ENCODE data around the gene LY86. TPM values are rescaled to one million over a fixed set of nuclear protein-coding genes. Genes with fewer than 3 reads are reported as not detected.

The LY86 gene
- total and polyA plus RNA-seq, 9 of the 15 experiments (the other 6 are each of a cell fraction or from before 2014, with no cell fraction given) = 0.08 to 0.20 TPM; not detected in 7

DNA sequence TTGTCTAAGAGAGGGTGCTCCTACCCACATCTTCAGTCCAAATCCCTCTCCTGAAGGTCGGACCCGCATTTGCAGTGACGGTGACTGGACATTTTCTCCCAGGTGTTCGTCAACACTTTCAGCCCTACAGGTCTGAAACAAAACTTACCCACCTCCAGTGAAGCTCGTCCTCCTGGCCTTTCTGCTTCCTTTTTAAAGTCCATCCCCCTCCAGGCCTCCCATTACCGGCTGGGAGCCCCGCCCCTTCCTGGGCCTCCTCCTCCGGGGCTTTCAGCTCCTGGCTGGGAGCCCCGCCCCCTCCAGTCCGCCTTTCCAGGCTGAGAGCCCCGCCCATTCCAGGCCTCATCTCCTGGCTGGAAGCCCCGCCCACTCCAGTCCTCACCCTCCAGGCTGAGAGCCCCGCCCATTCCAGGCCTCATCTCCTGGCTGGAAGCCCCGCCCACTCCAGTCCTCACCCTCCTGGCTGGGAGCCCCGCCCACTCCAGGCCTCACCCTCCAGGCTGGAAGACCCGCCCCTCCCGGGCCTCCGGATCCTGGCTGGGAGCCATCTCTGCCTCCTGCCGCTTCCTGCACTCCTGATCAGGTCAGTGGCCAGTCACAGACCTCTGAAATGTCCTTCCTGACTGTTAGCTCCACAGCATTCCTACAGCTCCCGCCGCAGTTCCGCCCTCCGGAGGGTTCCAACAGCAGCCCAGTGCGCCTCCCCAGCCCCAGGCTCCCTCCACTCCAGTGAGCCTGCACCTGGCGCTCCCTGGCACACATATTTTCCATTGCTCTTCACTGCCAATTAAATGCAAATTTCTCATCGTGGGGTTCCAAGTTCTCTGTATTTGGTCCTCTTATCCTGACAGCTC, 98.5 kb downstream of the LY86 start:
- Histone ChIP-seq H3K27me3 (ENCODE audit: control insufficient read depth in 2 of 2, insufficient read depth in 2 of 2, low read length in 2 of 2) (no peaks in the 10 kb centered on the region), H3K27ac (ENCODE audit: extremely low read depth, low read depth, low read length) (peak overlapping the region; percentile 81), H3K36me3 (ENCODE audit: control insufficient read depth, insufficient read depth, low read length) (no peaks in the 10 kb centered on the region), H2AFZ (ENCODE audit: low read depth, low read length) (peak overlapping the region; percentile 88), H3K4me3 (peak overlapping the region; percentile 47), H3K9me3 (replicated peaks; ENCODE audit: control insufficient read depth, insufficient read depth, low read depth, low read length) (peaks cover 12% of the 10 kb centered on the region), H3K9ac (ENCODE audit: insufficient read depth in 1 of 2, low read depth in 2 of 2, low read length in 2 of 2) (peak overlapping the region; percentile 86 to 91), H3K4me1 (replicated peaks in 1 of 2; ENCODE audit: control insufficient read depth in 2 of 2, insufficient read depth in 2 of 2, low read length in 2 of 2) (peaks cover 28 to 62% of the 10 kb centered on the region in 2 experiments), H3K4me2 (ENCODE audit: insufficient read depth, low read length) (peak overlapping the region; percentile 94), H3K9me1 (ENCODE audit: control insufficient read depth, insufficient read depth, low read length) (no peaks in the 10 kb centered on the region), H4K20me1 (replicated peaks; ENCODE audit: control insufficient read depth, insufficient read depth, low read length) (no peaks in the 10 kb centered on the region), H3K79me2 (ENCODE audit: control insufficient read depth, insufficient read depth, low read length) (peaks cover 11% of the 10 kb centered on the region; the same call in 2 of the 3 replicates)
- intact Hi-C loops (cut with micrococcal nuclease) (loop anchor here (10.0 kb wide), 1 partner anchor 908 kb away; the partner anchor contains the start of gene SNRNP48), in situ Hi-C loops (cut with MboI) (loop anchor here (25.0 kb wide), 1 partner anchor 550 kb away; no protein-coding TSS in a partner anchor)
- ChIA-PET CTCF (ENCODE audit: low intra/inter-chr PET ratio) (interaction anchor here (0.6 kb wide), 1 partner anchor 714 kb away, joined by 4 read pairs; no protein-coding TSS in a partner anchor), POLR2A (interaction anchor here (0.5 to 1.8 kb wide), 13 partner anchors 8 to 556 kb away, joined by 3 to 5 read pairs (median 3); no protein-coding TSS in a partner anchor)
- BruUV-seq (replicated peaks) = no TSS peak
- under 1% methylated on average over 26 of the region's 26 CpGs for WGBS (ENCODE audit: insufficient coverage, low coverage, missing lambda C conversion rate)
- ATAC-seq (peak; percentile 92), FAIRE-seq (peak; percentile 97), DNase-seq (ENCODE audit: extremely low read depth in 1 of 4, low spot score in 3 of 4) (peak; percentile 100)
- TF ChIP-seq ZNF134 (CRISPR knock-in tag; conservative IDR thresholded peaks at IDR 0.05) (no peak), MIER1 (IDR thresholded peaks at IDR 0.05; ENCODE audit: low read depth) (no peak), NFIC (IDR thresholded peaks at IDR 0.05) (peak; percentile 98), EGR1 (conservative IDR thresholded peaks at IDR 0.05) (peak; percentile 26; the same call in 1 of the 2 replicates), MYNN (IDR thresholded peaks at IDR 0.05) (peak; percentile 30; the same call in 1 of the 2 replicates), MYNN (CRISPR knock-in tag; IDR thresholded peaks at IDR 0.05) (no peak), ZSCAN32 (CRISPR knock-in tag; IDR thresholded peaks at IDR 0.05) (0 out of 2 replicates have a peak, but pooled peaks have one; percentile 17), RBBP5 (IDR thresholded peaks at IDR 0.05; ENCODE audit: borderline replicate concordance, insufficient read depth, low read length, poor library complexity, severe bottlenecking) (peak; percentile 66), EP400 (IDR thresholded peaks at IDR 0.05) (peak; percentile 18; the same call in 1 of the 2 replicates), GTF2E2 (tag; IDR thresholded peaks at IDR 0.05) (peak; percentile 38; the same call in 1 of the 2 replicates), ETV5 (CRISPR knock-in tag; IDR thresholded peaks at IDR 0.05; ENCODE audit: low read depth) (peak; percentile 45; the same call in 1 of the 2 replicates), RCOR1 (IDR thresholded peaks at IDR 0.05; ENCODE audit: borderline replicate concordance in 1 of 2, low read depth in 2 of 2, low read length in 2 of 2) (peak in 1 of 2 experiments; percentile 59; a peak in 1 of 4 replicates), TAF7 (tag; IDR thresholded peaks at IDR 0.05) (peak; percentile 72; the same call in 1 of the 2 replicates), HDAC2 (IDR thresholded peaks at IDR 0.05) (0 out of 2 replicates have a peak, but pooled peaks have one; percentile 40), XRCC5 (IDR thresholded peaks at IDR 0.05; ENCODE audit: low read depth, low read length) (0 out of 2 replicates have a peak, but pooled peaks have one; percentile 8)
- TF ChIP-seq, protein P1, sequence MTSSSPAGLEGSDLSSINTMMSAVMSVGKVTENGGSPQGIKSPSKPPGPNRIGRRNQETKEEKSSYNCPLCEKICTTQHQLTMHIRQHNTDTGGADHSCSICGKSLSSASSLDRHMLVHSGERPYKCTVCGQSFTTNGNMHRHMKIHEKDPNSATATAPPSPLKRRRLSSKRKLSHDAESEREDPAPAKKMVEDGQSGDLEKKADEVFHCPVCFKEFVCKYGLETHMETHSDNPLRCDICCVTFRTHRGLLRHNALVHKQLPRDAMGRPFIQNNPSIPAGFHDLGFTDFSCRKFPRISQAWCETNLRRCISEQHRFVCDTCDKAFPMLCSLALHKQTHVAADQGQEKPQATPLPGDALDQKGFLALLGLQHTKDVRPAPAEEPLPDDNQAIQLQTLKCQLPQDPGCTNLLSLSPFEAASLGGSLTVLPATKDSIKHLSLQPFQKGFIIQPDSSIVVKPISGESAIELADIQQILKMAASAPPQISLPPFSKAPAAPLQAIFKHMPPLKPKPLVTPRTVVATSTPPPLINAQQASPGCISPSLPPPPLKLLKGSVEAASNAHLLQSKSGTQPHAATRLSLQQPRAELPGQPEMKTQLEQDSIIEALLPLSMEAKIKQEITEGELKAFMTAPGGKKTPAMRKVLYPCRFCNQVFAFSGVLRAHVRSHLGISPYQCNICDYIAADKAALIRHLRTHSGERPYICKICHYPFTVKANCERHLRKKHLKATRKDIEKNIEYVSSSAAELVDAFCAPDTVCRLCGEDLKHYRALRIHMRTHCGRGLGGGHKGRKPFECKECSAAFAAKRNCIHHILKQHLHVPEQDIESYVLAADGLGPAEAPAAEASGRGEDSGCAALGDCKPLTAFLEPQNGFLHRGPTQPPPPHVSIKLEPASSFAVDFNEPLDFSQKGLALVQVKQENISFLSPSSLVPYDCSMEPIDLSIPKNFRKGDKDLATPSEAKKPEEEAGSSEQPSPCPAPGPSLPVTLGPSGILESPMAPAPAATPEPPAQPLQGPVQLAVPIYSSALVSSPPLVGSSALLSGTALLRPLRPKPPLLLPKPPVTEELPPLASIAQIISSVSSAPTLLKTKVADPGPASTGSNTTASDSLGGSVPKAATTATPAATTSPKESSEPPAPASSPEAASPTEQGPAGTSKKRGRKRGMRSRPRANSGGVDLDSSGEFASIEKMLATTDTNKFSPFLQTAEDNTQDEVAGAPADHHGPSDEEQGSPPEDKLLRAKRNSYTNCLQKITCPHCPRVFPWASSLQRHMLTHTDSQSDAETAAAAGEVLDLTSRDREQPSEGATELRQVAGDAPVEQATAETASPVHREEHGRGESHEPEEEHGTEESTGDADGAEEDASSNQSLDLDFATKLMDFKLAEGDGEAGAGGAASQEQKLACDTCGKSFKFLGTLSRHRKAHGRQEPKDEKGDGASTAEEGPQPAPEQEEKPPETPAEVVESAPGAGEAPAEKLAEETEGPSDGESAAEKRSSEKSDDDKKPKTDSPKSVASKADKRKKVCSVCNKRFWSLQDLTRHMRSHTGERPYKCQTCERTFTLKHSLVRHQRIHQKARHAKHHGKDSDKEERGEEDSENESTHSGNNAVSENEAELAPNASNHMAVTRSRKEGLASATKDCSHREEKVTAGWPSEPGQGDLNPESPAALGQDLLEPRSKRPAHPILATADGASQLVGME (CRISPR knock-in tag; IDR thresholded peaks at IDR 0.05) = peak; percentile 40; the same call in 1 of the 2 replicates
